Stimulated activated CD4-positive, alpha-beta T cell treated with anti-CD3 and anti-CD28 coated beads, Interleukin-15, amount 100 ng/mL, for 24 hours (primary cell): ENCODE measurements around the gene ADI1.

Source experiments
- DNase-seq: peaks from one replicate; pipeline ENCODE4 v3.0.0-alpha.2; 2020

ADI1 gene

GRCh38 chr2:3479430-3480320 lies 39.7 kb downstream of the ADI1 start:
- DNase-seq: no peak

GRCh38 chr2:3478846-3479385 lies 40.4 kb downstream of the ADI1 start:
- DNase-seq: no peak

DNA sequence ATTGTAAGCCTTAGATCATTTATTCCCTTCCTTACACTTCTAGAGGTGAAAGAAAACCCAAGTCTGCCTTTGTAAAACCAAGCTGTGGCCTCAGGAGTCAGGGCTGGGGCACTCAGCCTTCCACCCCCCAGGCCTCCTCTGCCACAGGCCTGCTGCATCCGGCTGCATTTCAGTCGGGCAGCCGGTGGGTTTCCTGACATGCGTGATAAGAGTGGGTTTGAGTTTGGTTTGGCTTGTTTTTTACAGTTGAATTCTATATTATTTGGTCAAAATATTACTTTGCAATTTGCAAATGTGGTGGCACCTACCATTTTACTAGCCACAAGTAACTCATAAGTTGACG lies 42.4 kb downstream of the ADI1 start:
- no peak for DNase-seq

DNA sequence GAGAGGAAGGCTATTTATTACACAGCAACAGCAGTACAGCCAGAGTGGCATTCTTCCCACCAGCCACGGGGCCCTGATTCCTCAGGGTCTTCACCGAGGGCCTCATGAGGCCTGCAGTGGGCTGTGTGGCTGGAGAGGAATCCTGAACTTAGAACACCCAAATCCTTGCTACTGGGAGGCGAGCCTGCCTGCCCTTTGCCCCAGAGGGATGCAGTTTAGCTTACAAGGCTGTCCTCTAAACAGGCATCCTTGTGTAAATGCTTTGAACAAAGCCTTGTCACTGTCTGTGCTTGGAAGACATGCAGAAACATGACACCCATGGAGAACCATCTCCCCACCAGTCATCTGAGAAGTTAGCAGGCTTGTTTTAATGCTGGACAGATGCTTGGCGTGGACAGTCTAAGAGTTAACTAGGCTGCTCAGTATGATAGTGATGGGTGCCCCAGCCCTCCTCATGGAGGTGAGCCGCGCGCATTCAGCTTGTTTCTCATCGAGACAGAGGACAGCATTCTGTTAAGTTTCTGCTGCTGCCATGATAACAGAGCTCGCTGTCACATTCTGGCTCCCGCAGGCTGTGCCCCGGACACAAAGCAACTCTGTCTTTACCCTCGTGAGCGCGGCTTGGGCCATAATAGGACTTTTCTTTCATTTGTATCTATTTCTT lies 42.9 kb downstream of the ADI1 start:
- no peak for DNase-seq

DNA sequence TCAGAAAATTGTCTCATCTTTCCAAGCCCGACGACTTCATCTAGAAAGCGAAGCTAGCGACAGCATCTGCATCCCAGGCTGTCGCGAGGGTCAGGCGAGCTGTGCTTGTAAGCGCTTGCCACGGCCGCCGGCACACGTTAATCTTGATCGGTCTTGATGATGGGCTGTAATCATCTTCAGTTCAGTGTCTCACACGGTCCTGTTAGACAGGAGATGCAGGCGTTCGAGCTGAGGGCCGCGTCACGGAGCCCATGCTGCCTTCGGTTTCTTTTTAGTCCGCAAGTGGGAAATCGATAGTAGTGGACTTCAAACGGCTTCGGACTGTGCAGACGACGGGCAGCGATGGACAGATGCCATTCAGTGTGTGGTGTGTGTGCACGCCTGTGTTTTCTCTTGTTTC lies 43.6 kb downstream of the ADI1 start:
- no peak for DNase-seq

- no peak for DNase-seq
These were observed 46.4 kb downstream of the ADI1 start for GRCh38 chr2:3472966-3473365.

GRCh38 chr2:3472296-3472695 lies 47.0 kb downstream of the ADI1 start:
- no peak for DNase-seq

- no peak for DNase-seq
These were observed 48.2 kb downstream of the ADI1 start for GRCh38 chr2:3470856-3471737.

DNA sequence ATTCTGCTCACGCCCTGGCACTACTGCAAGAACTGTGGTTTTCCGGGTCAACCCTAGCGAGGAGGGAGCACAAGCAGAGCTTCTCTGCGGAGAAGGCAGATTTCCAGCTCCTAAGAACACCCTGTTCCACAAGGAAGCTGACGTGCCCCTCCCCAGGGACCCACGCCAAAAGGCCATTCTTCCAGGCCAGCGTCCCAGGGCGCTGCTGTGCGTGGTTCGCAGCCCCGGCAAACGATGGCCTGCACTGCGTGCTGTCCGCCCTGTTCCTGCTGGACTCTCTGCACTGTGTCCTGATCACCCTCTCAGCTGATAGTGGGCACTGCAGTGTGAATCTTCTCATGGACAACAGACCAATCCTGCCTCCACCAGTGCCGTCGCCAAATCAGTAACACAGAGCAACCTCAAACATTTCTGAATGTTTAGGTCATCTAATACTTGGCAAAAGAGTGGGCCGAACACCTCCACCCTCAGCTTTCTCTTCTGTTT lies 49.1 kb downstream of the ADI1 start:
- DNase-seq: no peak

DNA sequence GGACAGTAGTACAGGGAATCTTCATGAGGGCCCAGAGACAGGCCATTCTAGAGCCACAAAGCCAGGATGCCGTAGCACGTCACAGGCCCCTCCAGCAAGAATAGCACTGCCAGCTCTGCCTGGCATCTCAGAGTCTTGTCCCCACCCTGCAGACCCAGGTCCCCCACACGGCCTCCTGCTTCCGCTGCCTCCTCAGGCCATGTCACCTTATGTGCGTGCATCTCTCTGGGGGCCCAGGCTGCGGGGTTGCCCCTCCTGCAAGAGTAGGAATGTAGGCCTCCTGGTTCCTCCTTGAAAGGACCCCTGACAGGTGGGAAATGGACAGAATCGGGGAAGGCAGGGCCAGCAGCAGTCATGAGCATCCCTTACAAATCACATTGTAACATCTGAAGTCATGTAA lies 49.8 kb downstream of the ADI1 start:
- no peak for DNase-seq

GRCh38 chr2:3468296-3468988 lies 50.9 kb downstream of the ADI1 start:
- DNase-seq: no peak

DNA sequence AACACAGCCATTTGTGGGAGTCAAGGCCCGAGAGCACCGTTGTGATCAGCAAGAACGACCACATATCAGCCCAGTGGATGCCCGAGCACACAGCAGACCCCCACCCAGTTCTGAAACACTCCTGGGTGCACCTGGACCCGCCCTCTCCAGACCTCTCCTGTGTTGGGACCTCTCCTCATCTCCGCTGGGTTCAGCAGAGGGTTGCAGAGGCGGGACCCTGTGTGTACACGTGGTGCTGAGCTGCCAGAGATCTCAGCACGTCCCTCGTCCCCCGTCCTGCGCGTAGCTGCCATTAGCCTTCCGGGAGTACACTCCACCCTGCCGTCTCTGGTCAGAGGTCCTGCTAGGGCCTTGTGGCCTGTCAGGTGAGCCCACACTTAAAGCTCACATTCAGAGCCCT lies 51.7 kb downstream of the ADI1 start:
- no peak for DNase-seq

DNA sequence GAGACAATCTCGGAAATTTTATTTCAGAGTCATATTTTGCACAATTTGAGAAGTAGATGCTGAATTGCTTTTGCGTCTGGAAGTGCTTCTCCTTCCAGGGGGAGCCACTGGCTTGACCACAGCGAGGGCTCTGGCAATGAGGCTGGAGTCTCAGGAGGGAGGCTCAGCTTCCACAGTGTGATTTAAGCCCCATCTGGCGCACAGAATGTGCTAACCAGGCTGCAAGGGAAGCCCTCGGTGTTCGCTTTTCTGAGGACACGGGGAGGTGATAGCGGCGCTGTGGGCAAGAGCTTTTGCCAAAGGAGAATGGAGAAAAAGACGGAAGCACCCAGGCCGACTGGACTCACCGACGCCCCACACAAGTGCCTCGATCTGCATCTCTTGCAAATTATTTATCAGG lies 52.4 kb downstream of the ADI1 start:
- DNase-seq: no peak

GRCh38 chr2:3466482-3466863 lies 52.9 kb downstream of the ADI1 start:
- DNase-seq: no peak

GRCh38 chr2:3465844-3466481 lies 53.4 kb downstream of the ADI1 start:
- DNase-seq: no peak

GRCh38 chr2:3465328-3465727 lies 54.0 kb downstream of the ADI1 start:
- DNase-seq: no peak

- DNase-seq: no peak
These were observed 54.8 kb downstream of the ADI1 start for GRCh38 chr2:3464401-3465005.

DNA sequence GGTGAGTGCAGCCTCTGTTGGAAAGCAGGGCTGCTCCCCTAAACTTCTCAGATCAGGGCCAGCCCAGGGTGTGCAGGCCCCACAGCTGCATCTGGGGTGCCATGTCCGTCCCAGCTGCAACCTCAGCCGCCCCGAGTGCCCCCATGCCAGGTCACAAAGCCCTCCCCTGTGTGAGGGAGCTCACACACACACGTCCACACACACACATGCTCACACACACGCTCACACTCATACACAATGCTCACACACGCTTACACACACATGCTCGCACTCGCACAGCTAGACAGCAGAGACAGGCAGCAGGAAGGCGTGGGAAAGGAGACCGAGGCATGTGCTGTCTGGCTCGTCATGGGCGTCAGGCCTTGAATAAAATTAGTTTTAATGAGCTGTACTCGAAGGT lies 55.4 kb downstream of the ADI1 start:
- no peak for DNase-seq

DNA sequence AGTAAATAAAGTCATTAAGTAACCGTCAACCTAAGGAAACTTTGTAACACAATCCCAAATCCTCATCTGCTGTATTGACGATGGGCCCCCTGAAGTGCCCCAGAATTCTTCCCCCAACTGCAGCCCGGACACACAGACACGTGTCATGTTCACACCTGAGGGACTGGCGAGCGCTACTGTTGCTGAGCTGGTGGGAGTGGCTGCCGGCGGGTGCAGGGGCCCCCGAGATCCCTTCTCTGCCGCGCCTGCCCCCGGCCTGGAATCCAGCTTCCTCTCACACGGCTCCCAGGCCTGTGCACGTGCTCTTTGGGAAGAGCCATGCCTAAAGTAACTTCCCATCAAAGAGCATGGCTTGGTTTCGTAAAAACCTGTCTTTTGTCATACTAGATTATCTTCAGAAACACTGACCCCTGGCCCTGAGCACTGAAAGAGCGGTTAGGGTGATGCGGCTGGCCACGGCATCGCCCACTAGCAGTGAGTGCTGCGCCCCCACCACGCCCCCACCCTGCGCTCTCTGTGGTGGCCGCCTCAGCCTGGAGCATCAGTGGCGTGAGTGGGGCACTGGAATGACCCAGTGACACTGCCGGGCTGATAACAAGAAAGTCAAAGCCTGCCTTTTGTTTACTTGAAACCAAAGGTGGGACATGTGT lies 56.0 kb downstream of the ADI1 start:
- no peak for DNase-seq

DNA sequence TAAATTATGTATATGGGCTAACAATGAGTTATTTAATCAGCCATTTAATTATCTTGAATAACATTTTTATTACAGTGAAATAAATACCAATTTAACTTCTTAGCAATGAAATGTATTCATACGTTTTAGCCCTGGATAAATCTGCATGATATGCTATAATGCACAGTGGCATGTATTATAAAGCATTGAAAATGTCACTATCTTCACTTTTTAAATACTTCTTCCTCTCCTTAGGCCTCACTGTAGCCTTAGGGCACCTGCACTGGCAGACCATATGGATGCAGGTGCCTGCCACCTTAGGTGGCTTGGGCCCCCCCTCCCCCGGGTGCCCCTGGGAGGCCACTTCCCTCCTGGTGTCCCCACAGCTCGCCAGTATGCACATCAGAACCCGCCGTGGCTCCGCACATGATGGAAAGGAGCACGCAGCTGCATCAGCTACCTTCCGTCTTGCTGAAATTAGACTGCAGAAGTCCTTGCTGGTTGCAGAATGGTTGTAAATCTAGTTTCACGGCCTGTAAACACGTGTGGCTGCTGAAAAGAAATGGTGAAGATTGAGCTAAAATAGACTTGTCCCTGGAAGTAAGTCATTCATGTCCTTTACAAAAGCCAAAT lies 56.7 kb downstream of the ADI1 start:
- DNase-seq: no peak
